SH-SY5Y (cell line): Measurements from ENCODE around the gene TSFM.

Experiments used
- GATA2 ChIP-seq: IDR thresholded peaks from 2 replicates; pipeline ENCODE4 v1.6.1; 2011; ENCODE audit warnings: mild to moderate bottlenecking, low read depth, low read length
- GATA3 ChIP-seq: IDR thresholded peaks from 2 replicates; pipeline ENCODE4 v1.6.1; 2011; ENCODE audit warnings: low read depth, mild to moderate bottlenecking, low read length, moderate library complexity

DNA sequence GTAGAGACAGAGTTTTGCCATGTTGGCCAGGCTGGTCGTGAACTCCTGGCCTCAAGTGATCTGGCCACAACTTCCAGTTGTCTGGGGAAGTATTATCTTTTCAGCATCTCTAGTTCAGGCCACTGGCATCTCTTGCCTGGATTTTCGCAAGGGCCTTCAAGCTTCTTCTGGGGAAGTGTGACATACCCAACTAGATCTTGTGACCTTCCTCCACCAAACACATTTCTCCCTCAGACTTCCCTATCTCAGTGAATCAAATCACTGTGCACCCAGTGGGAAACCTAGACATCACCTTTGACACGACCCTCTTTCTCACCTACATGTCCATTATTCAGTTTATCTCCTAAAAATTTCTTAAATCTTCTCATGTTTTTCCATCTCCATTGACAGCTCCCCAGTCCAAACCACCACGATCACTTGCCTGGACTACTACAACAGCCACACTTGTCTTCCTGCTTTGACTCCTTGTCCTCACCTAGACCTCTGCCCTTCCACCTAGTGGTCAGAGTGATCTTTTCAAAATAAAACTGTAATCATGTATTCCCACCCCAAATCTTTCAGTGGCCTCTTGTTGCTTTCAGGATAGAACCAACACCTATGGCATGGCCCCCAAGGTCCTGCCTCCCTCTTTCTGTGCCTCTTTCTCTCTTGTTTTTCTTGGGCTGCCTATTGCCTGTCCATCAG lies 6.9 kb upstream of the TSFM start:
- TF ChIP-seq GATA2 (no peak), GATA3 (no peak)
